Astrocyte (in vitro differentiated cells and primary cell): ENCODE data around the gene ADAMTSL5. TPM values are rescaled to one million over a fixed set of nuclear protein-coding genes. Genes with fewer than 3 reads are reported as not detected.
"Not testable (repeated sequence)": the region's sequence is repeated elsewhere in the genome, so short reads cannot be mapped to it uniquely, and the experiment has no call there.

ENCODE experiments used
- DNase-seq: peaks from one replicate; pipeline ENCODE4 v3.0.0-alpha.2; 2010; ENCODE audit warnings: low read depth
- FAIRE-seq: peaks from 2 replicates; lab custom pipeline; 2011; peaks lifted over from hg19 to GRCh38; lab: Jason Lieb, UNC
- H2AFZ ChIP-seq: 2 replicates; pipeline ENCODE4 v1.6.0; 2012; ENCODE audit warnings: low read depth, low read length, inconsistent platforms
- H3K27ac ChIP-seq: 2 replicates; pipeline ENCODE4 v1.5.1; 2011; ENCODE audit warnings: low read depth, low read length, inconsistent platforms
- H3K27me3 ChIP-seq: 2 replicates; pipeline ENCODE4 v1.6.0; 2011; ENCODE audit warnings: low read length, inconsistent platforms; ENCODE audit not compliant: insufficient read depth
- H3K36me3 ChIP-seq: 2 replicates; pipeline ENCODE4 v1.5.1; 2011; ENCODE audit warnings: low read length, inconsistent platforms; ENCODE audit not compliant: insufficient read depth
- H3K4me1 ChIP-seq: 2 replicates; pipeline ENCODE4 v1.5.1; 2011; ENCODE audit warnings: low read length, inconsistent platforms; ENCODE audit not compliant: insufficient read depth
- H3K4me2 ChIP-seq: 2 replicates; pipeline ENCODE4 v1.6.0; 2012; ENCODE audit warnings: low read length, inconsistent platforms
- H3K4me3 ChIP-seq: 2 replicates; pipeline ENCODE4 v1.5.1; 2011; ENCODE audit warnings: low read depth, mild to moderate bottlenecking, low read length, inconsistent platforms; ENCODE audit not compliant: insufficient read depth
- H3K79me2 ChIP-seq: 2 replicates; pipeline ENCODE4 v1.6.0; 2012; ENCODE audit warnings: mild to moderate bottlenecking, low read length, inconsistent platforms; ENCODE audit not compliant: insufficient read depth
- H3K9ac ChIP-seq: 2 replicates; pipeline ENCODE4 v1.6.0; 2012; ENCODE audit warnings: mild to moderate bottlenecking, low read length, inconsistent platforms
- H3K9me3 ChIP-seq: 2 replicates; pipeline ENCODE4 v1.5.1; 2012; ENCODE audit warnings: low read depth, mild to moderate bottlenecking, low read length, inconsistent platforms; ENCODE audit not compliant: insufficient read depth
- H4K20me1 ChIP-seq: 2 replicates; pipeline ENCODE4 v1.6.0; 2012; ENCODE audit warnings: low read length, inconsistent platforms; ENCODE audit not compliant: insufficient read depth
- H3K27ac Mint-ChIP-seq: one replicate; pipeline ENCODE4 v1.8.0; 2021; ENCODE audit warnings: mild to moderate bottlenecking, mixed read lengths; ENCODE audit not compliant: unreplicated experiment
- H3K27me3 Mint-ChIP-seq: one replicate; pipeline ENCODE4 v1.8.0; 2021; ENCODE audit warnings: low read depth, mixed read lengths; ENCODE audit not compliant: unreplicated experiment
- H3K36me3 Mint-ChIP-seq: one replicate; pipeline ENCODE4 v1.8.0; 2021; ENCODE audit warnings: low read depth, mixed read lengths; ENCODE audit not compliant: unreplicated experiment
- H3K4me1 Mint-ChIP-seq: one replicate; pipeline ENCODE4 v1.8.0; 2021; ENCODE audit warnings: low read depth, mixed read lengths; ENCODE audit not compliant: unreplicated experiment
- H3K4me3 Mint-ChIP-seq: one replicate; pipeline ENCODE4 v1.8.0; 2021; ENCODE audit warnings: mild to moderate bottlenecking, moderate library complexity, mixed read lengths; ENCODE audit not compliant: unreplicated experiment
- H3K9me3 Mint-ChIP-seq: one replicate; pipeline ENCODE4 v1.8.0; 2021; ENCODE audit warnings: mild to moderate bottlenecking, mixed read lengths; ENCODE audit not compliant: unreplicated experiment
- CTCF ChIP-seq: IDR thresholded peaks from 2 replicates; pipeline ENCODE4 v1.5.1; 2011; ENCODE audit warnings: low read depth, mild to moderate bottlenecking, inconsistent platforms, low read length, moderate library complexity; ENCODE audit not compliant: insufficient read depth
- EZH2 ChIP-seq: IDR thresholded peaks from 2 replicates; pipeline ENCODE4 v1.6.1; 2012; ENCODE audit warnings: mild to moderate bottlenecking, low read length, inconsistent platforms; ENCODE audit not compliant: insufficient read depth
- total RNA-seq: library from RNA; stranded (reverse); gene quantifications from 2 replicates; pipeline ENCODE4 v1.2.1, GENCODE V29; 2021

Gene ADAMTSL5
- total RNA-seq, 1 donor from 2014 or later = 5.5 TPM

- no peak overlapping the region for H3K27ac ChIP-seq
- Mint-ChIP-seq H3K4me3 (no peak overlapping the region), H3K9me3 (peaks cover 4% of the 10 kb centered on the region), H3K27me3 (peaks cover 46% of the 10 kb centered on the region), H3K36me3 (no peaks in the 10 kb centered on the region), H3K4me1 (no peaks in the 10 kb centered on the region), H3K27ac (no peak overlapping the region)
- H2AFZ ChIP-seq = no peak overlapping the region
- H3K4me2 ChIP-seq = no peak overlapping the region
- H3K9me3 ChIP-seq = peaks cover 7% of the 10 kb centered on the region
- H3K79me2 ChIP-seq = no peaks in the 10 kb centered on the region
- H3K27me3 ChIP-seq = peaks cover 24% of the 10 kb centered on the region
- DNase-seq (no peak), FAIRE-seq (no peak)
- H3K4me3 ChIP-seq = no peak overlapping the region
- TF ChIP-seq EZH2 (no peak), CTCF (no peak)
- no peak overlapping the region for H3K9ac ChIP-seq
- H3K36me3 ChIP-seq = no peaks in the 10 kb centered on the region
- H3K4me1 ChIP-seq = no peaks in the 10 kb centered on the region
- H4K20me1 ChIP-seq = peaks cover 7% of the 10 kb centered on the region
Observed at GRCh38 chr19:1520203-1520780, 7.5 kb upstream of the ADAMTSL5 start.

- not testable (repeated sequence) for H3K4me3 ChIP-seq, H3K9me3 ChIP-seq, H4K20me1 ChIP-seq, H3K36me3 ChIP-seq, H3K9me3 Mint-ChIP-seq, FAIRE-seq, H2AFZ ChIP-seq, H3K4me3 Mint-ChIP-seq, H3K4me1 Mint-ChIP-seq, H3K79me2 ChIP-seq, H3K27ac ChIP-seq, H3K27ac Mint-ChIP-seq, H3K9ac ChIP-seq, H3K4me2 ChIP-seq, H3K36me3 Mint-ChIP-seq, DNase-seq, H3K4me1 ChIP-seq
- H3K27me3 Mint-ChIP-seq = peaks cover 45% of the 10 kb centered on the region
- peaks cover 19% of the 10 kb centered on the region for H3K27me3 ChIP-seq
Observed at GRCh38 chr19:1519802-1520201, 7.0 kb upstream of the ADAMTSL5 start.

GRCh38 chr19:1518471-1518870 is 5.7 kb upstream of the ADAMTSL5 start:
- Histone ChIP-seq H3K36me3 (no peaks in the 10 kb centered on the region), H3K27ac (no peak overlapping the region), H2AFZ (no peak overlapping the region), H3K4me1 (no peaks in the 10 kb centered on the region), H3K4me2 (no peak overlapping the region), H3K9me3 (peaks cover 4% of the 10 kb centered on the region), H3K9ac (no peak overlapping the region), H3K4me3 (no peak overlapping the region), H4K20me1 (no peaks in the 10 kb centered on the region), H3K27me3 (peaks cover 10% of the 10 kb centered on the region), H3K79me2 (no peaks in the 10 kb centered on the region)
- no peak for FAIRE-seq
- no peaks in the 10 kb centered on the region for H3K36me3 Mint-ChIP-seq
- TF ChIP-seq EZH2 = no peak
- no peak for TF ChIP-seq CTCF
- H3K27me3 Mint-ChIP-seq = peaks cover 38% of the 10 kb centered on the region
- H3K4me3 Mint-ChIP-seq = no peak overlapping the region
- no peaks in the 10 kb centered on the region for H3K9me3 Mint-ChIP-seq
- no peak for DNase-seq
- no peak overlapping the region for H3K27ac Mint-ChIP-seq
- no peaks in the 10 kb centered on the region for H3K4me1 Mint-ChIP-seq
